Sigmoid colon (tissue), 7 donors: Measurements from ENCODE around the gene KCNJ4. TPM values are rescaled to one million over a fixed set of nuclear protein-coding genes. Genes with fewer than 3 reads are reported as not detected.
A peak's percentile ranks its signal among the peaks of the same experiment; 100 is the strongest.

ENCODE experiments used
- DNase-seq: peaks from one replicate; pipeline ENCODE4 v3.0.0-alpha.2; 2019
- H3K27ac ChIP-seq, 4 donors: fragments of 200-600 bp; sonication (generic); one replicate each; pipeline ENCODE4 v1.5.1; 2016 to 2019; ENCODE audit warnings: mild to moderate bottlenecking in 1 of 4
- H3K27me3 ChIP-seq, 3 donors: fragments of 200-600 bp; sonication (generic); one replicate each; pipeline ENCODE4 v1.5.1; 2019; ENCODE audit warnings: mild to moderate bottlenecking in 1 of 3
- H3K36me3 ChIP-seq, 4 donors: fragments of 200-600 bp; sonication (generic); one replicate each; pipeline ENCODE4 v1.5.1; 2016 to 2019
- H3K4me1 ChIP-seq, 4 donors: fragments of 200-600 bp; sonication (generic); one replicate each; pipeline ENCODE4 v1.5.1; 2017 to 2019
- H3K4me3 ChIP-seq, 4 donors: fragments of 200-600 bp; sonication (generic); one replicate each; pipeline ENCODE4 v1.5.1; 2017 to 2019; ENCODE audit warnings: mild to moderate bottlenecking in 2 of 4, moderate library complexity in 1 of 4
- H3K9me3 ChIP-seq, 4 donors: fragments of 200-600 bp in 3 of 4; sonication (generic) in 3 of 4; one replicate each; pipeline versions ENCODE4 v1.5.1 to v1.6.1; 2013 to 2019
- CTCF ChIP-seq, 4 experiments: fragments of 450-650 bp in 3 of 4; fragments of 200-600 bp in 1 of 4; IDR thresholded peaks; one replicate each; pipeline ENCODE4 v1.5.1; 2016 to 2019; ENCODE audit warnings: antibody characterized with exemption in 4 of 4, mild to moderate bottlenecking in 3 of 4, moderate library complexity in 2 of 4
- EP300 ChIP-seq, 4 donors: sonication (generic); formaldehyde crosslinking; IDR thresholded peaks; one replicate each; pipeline ENCODE4 v1.6.1; 2017; ENCODE audit warnings: antibody characterized with exemption in 4 of 4
- POLR2A ChIP-seq, 2 donors: fragments of 450-650 bp; IDR thresholded peaks; one replicate each; pipeline ENCODE4 v1.6.1; 2016; ENCODE audit warnings: antibody characterized with exemption in 2 of 2, mild to moderate bottlenecking in 2 of 2, moderate library complexity in 2 of 2
- POLR2AphosphoS5 ChIP-seq, 4 donors: sonication (generic); formaldehyde crosslinking; IDR thresholded peaks; one replicate each; pipeline ENCODE4 v1.6.1; 2017; ENCODE audit warnings: antibody characterized with exemption in 4 of 4
- WGBS, 2 donors: extraction: QIAGEN DNeasy Blood & Tissue Kit; methylation state at CpG; one replicate each; pipeline ENCODE4 v1.1.7; 2013; 5-methylcytosine and 5-hydroxymethylcytosine counted together
- intact Hi-C: fragments of 100-400 bp; cut with DNase I; formaldehyde crosslinking; loops from one replicate; pipeline ENCODE4 v1.15.1; 2023
- polyA plus RNA-seq, 3 donors: library from polyadenylated mRNA; stranded (reverse); fragments of 200-250 nt; gene quantifications; one replicate each; pipeline ENCODE4 v1.2.3, GENCODE V29; 2013
- total RNA-seq, 4 donors: library from RNA; depleted of rRNA; stranded (reverse); fragments of >200 nt; gene quantifications; one replicate each; pipeline ENCODE4 v1.1.0, GENCODE V29; 2016
- donor health status: healthy with polysubstance abuse.
- donor health status: Bipolar disorder and iron deficiency.
- donor health status: healthy.

Gene KCNJ4
- total and polyA plus RNA-seq, 7 donors, result 0.03 TPM; not detected in 6

DNA sequence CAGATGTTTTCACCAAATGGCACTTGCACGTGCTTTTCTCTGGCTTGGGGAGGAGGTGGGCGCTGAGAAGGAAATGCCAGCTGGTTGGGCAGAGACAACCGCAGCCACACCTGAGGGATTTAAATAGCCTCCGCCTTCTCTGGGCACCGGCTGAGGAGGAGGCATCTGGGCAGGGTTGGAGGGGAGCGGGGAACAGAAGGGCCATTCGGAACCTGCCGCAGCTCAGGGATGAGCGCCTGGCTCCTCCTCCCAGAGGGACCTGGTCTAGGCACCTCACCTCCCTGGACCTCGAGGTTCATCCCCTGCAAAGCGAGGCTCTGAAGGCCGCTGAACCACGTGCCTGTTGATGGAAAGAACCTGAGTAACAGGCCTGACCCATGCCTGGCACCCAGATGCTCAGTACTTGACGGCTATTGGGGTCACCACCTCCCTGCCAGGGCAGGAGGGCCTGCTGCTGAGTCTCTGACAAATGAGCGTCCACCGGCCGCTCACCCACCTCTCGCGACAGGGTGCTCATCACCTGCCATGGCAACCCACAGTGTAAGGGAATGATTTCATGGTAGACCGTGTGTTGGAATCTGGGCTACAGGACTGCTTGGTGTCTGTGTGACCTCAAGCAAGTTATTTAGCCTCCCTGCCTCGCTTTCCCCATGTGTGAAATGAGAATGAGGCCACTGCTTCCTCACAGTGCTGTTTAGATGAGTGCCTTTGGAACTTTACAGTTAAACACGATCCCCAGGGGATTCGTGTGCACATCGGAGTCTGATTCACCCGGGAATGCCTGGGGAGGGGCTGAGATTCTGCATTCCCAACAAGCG, 10.9 kb upstream of the KCNJ4 start:
- Histone ChIP-seq H3K4me1 (peaks cover 0 to 30% (median 28%) of the 10 kb centered on the region in 4 donors), H3K27ac (no peak overlapping the region), H3K36me3 (no peaks in the 10 kb centered on the region), H3K9me3 (no peaks in the 10 kb centered on the region), H3K27me3 (peaks cover 0 to 31% (median 3%) of the 10 kb centered on the region in 3 donors), H3K4me3 (no peak overlapping the region)
- intact Hi-C loops, result loop anchor here (5.0 kb wide), 2 partner anchors 41 to 106 kb away; partner anchors contain the start of genes DDX17 and DMC1
- no peak for DNase-seq
- TF ChIP-seq POLR2AphosphoS5 (IDR thresholded peaks at IDR 0.05) (no peak), POLR2A (IDR thresholded peaks at IDR 0.05) (no peak), EP300 (IDR thresholded peaks at IDR 0.05) (no peak), CTCF (IDR thresholded peaks at IDR 0.05) (no peak)
- 41 to 76% methylated on average over 26 of the region's 26 CpGs for WGBS, 2 donors

- H3K27ac ChIP-seq, result no peak overlapping the region
- H3K36me3 ChIP-seq, result no peaks in the 10 kb centered on the region
- WGBS, 2 donors, result 74 to 84% methylated on average over 10 of the region's 10 CpGs
- H3K4me1 ChIP-seq, result peaks cover 0 to 30% (median 28%) of the 10 kb centered on the region in 4 donors
- H3K27me3 ChIP-seq, result peaks cover 0 to 35% (median 3%) of the 10 kb centered on the region in 3 donors
- no peaks in the 10 kb centered on the region for H3K9me3 ChIP-seq
- intact Hi-C loops, result loop anchor here (5.0 kb wide), 3 partner anchors 42 to 107 kb away; partner anchors contain the start of genes DDX17 and DMC1
- TF ChIP-seq EP300 (IDR thresholded peaks at IDR 0.05) (no peak), CTCF (IDR thresholded peaks at IDR 0.05) (no peak)
- no peak for DNase-seq
- no peak overlapping the region for H3K4me3 ChIP-seq
These were observed 10.1 kb upstream of the KCNJ4 start for GRCh38 chr22:38464992-38465672.

GRCh38 chr22:38462960-38463784, 8.2 kb upstream of the KCNJ4 start:
- DNase-seq, result no peak
- no peaks in the 10 kb centered on the region for H3K36me3 ChIP-seq
- peaks cover 0 to 53% (median 11%) of the 10 kb centered on the region in 3 donors for H3K27me3 ChIP-seq
- TF ChIP-seq EP300 (IDR thresholded peaks at IDR 0.05) (no peak), POLR2AphosphoS5 (IDR thresholded peaks at IDR 0.05) (no peak), POLR2A (IDR thresholded peaks at IDR 0.05) (no peak), CTCF (IDR thresholded peaks at IDR 0.05) (no peak)
- no peaks in the 10 kb centered on the region for H3K9me3 ChIP-seq
- no peak overlapping the region for H3K4me3 ChIP-seq
- intact Hi-C loops, result loop anchor here (5.0 kb wide), 1 partner anchor 66 kb away; no protein-coding TSS in a partner anchor
- 18 to 31% methylated on average over 28 of the region's 28 CpGs for WGBS, 2 donors
- H3K4me1 ChIP-seq, result peaks cover 0 to 20% (median 19%) of the 10 kb centered on the region in 4 donors
- no peak overlapping the region for H3K27ac ChIP-seq

DNA sequence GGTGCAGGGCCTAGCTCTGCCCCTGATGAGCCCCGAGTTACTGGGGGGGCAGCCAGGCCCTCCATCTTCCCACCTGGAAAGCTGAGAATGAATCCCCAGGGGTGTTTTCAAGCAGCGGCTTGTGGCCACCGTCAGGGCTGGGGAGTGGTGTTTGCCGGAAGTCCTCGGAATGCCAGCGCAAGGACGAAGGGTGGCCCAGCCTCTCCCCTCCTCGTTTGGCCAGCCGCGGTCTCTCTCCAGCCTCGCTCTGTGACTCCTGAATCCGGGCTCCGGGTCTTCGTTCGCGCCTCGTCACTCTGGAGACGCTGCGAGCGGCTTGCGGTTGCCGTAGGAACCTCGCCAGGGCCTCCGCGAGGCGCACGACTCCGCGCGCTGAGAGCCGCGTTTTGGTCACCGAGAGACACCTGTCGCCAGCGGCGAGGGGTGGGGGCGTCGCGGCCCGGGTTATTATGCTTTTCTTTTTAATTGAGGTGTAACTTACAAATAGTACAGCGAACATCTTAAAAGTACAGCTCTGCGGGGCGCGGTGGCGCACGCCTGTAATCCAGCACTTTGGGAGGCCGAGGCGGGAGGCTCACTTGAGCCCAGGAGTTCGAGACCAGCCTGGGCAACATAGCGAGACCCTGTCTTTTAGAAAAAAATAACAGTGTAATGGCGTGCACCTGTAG, 6.5 kb upstream of the KCNJ4 start:
- peaks cover 0 to 65% (median 15%) of the 10 kb centered on the region in 3 donors for H3K27me3 ChIP-seq
- peaks cover 0 to 12% (median 10%) of the 10 kb centered on the region in 4 donors for H3K4me1 ChIP-seq
- H3K36me3 ChIP-seq, result no peaks in the 10 kb centered on the region
- WGBS, 2 donors, result 8 to 12% methylated on average over 51 of the region's 51 CpGs
- H3K27ac ChIP-seq, result no peak overlapping the region
- intact Hi-C loops, result loop anchor here (5.0 kb wide), 1 partner anchor 64 kb away; no protein-coding TSS in a partner anchor
- TF ChIP-seq POLR2AphosphoS5 (IDR thresholded peaks at IDR 0.05), result peak in 2 of 4 donors; percentile 8 to 49
- no peak for TF ChIP-seq EP300 (IDR thresholded peaks at IDR 0.05)
- H3K4me3 ChIP-seq, result peak overlapping the region in 2 of 4 donors; percentile 11 to 27
- peak; percentile 85 for DNase-seq
- no peaks in the 10 kb centered on the region for H3K9me3 ChIP-seq
